Measurements from ENCODE around the gene CLEC3A.

DNA sequence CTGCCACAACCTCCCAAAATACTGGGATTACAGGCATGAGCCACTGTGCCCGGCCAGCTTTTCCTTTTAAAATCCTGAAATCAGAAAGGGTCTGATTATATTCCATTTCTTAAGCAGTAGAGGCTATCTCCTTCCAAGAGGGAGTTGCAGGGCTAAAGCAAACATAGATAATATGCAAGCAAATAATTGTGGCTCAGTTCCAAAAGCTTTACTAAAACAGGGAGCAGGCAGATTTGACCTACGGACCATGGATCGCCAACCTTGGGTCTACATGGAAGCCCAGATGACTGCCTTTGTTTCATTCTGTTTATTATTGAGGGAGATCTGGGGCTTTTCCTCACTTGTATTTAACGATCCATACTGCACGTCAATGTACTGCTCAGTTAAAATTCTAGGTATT, 38.5 kb downstream of the CLEC3A start:
- TF ChIP-seq, protein P1, sequence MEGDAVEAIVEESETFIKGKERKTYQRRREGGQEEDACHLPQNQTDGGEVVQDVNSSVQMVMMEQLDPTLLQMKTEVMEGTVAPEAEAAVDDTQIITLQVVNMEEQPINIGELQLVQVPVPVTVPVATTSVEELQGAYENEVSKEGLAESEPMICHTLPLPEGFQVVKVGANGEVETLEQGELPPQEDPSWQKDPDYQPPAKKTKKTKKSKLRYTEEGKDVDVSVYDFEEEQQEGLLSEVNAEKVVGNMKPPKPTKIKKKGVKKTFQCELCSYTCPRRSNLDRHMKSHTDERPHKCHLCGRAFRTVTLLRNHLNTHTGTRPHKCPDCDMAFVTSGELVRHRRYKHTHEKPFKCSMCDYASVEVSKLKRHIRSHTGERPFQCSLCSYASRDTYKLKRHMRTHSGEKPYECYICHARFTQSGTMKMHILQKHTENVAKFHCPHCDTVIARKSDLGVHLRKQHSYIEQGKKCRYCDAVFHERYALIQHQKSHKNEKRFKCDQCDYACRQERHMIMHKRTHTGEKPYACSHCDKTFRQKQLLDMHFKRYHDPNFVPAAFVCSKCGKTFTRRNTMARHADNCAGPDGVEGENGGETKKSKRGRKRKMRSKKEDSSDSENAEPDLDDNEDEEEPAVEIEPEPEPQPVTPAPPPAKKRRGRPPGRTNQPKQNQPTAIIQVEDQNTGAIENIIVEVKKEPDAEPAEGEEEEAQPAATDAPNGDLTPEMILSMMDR (IDR thresholded peaks at IDR 0.05): no peak
- TF ChIP-seq EZH2 (IDR thresholded peaks at IDR 0.05): no peak
- TF ChIP-seq EZH2phosphoT487 (IDR thresholded peaks at IDR 0.05): no peak

Data from neural progenitor cell (in vitro differentiated cells).